Stimulated activated CD8-positive, alpha-beta memory T cell treated with anti-CD3 and anti-CD28 coated beads, Interleukin-12 subunit alpha, Interleukin-12 subunit beta, amount 100 ng/mL, for 1 hour (primary cell): ENCODE results near the gene TRPT1.

Source experiments
- DNase-seq: peaks from one replicate; pipeline ENCODE4 v3.0.0-alpha.2; 2020; ENCODE audit warnings: low read depth

TRPT1 gene

DNA sequence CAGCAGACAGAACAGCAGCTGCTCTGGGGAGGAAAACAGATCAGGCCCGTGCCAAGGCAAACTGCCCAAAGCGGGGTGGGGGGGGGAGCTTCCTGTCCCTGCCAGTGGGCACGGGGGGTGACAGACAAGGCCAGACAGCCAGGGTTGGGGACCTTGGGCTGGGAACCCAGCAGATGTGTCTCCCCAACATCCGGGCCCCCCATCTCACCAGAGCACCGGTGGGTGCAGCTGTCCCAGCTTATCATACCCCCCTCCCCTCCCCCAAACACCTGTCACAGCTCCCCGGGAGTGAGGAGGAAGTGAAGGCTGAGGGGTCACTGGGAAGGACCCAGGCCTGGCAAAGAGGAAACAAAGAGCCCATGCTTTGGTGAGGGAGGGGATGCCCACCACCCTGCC is 19.4 kb upstream of the TRPT1 start:
- no peak for DNase-seq

DNA sequence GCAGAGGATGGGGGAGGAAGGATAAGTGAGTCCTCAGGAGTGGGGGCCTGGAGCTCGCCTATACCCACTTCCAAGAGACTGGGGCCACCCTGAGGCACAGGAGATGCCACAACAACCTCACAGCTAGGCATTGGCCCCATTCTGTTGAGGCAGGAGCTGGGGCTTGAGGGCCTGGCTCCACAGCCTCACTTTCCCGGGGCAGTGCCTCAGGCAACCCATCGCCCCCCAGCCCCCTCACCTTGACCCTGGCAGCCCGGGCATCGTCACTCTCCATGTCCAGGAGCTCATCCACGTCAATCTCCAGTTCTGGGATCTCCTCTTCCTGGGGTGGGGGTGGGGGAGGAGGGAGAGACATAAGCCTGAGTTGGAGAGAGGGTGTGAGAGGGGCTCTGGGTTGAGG is 19.0 kb upstream of the TRPT1 start:
- DNase-seq: no peak

GRCh38 chr11:64244107-64244506 is 18.1 kb upstream of the TRPT1 start:
- DNase-seq: no peak

DNA sequence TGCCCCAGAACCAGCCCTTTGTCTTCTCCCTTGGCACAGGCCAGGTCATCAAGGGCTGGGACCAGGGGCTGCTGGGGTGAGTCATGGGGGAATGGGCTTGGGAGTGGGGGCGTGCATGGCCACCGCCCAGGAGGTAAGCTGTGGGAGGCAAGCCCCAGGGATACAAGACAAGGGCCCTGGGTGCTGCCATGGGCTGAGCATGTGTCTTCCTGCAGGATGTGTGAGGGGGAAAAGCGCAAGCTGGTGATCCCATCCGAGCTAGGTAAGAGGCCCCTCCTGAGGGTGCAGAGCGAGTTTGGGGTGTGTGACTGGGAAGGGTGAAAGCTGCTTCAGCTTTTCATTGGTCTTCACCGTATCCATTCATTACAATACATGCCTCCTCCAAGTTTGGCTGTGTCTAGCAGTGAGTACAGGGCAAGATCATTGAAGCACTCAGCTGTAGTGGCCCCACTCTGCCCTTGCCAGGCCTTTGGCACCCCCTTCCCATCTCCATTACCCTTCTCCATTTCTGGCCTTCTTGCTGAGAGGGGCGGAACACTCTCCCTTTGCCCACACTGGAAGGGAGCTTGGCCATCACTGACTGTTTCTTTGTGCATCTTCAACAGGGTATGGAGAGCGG is 17.4 kb upstream of the TRPT1 start:
- DNase-seq: no peak

- DNase-seq: no peak
These were observed 15.7 kb upstream of the TRPT1 start for GRCh38 chr11:64241491-64242374.

DNA sequence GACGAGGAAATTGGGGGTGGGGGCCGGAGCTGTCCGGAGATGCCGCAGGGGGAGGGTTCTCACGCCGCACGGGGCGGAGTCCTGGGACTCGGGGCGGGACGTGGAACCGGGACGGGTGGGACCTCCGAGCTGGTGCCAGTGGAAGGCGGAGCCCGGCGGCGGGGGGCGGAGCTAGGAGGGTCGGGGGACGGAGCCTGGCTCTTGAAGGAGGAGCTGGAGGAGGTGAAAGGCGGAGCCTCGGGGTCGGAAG is 15.2 kb upstream of the TRPT1 start:
- DNase-seq: peak; percentile 99

DNA sequence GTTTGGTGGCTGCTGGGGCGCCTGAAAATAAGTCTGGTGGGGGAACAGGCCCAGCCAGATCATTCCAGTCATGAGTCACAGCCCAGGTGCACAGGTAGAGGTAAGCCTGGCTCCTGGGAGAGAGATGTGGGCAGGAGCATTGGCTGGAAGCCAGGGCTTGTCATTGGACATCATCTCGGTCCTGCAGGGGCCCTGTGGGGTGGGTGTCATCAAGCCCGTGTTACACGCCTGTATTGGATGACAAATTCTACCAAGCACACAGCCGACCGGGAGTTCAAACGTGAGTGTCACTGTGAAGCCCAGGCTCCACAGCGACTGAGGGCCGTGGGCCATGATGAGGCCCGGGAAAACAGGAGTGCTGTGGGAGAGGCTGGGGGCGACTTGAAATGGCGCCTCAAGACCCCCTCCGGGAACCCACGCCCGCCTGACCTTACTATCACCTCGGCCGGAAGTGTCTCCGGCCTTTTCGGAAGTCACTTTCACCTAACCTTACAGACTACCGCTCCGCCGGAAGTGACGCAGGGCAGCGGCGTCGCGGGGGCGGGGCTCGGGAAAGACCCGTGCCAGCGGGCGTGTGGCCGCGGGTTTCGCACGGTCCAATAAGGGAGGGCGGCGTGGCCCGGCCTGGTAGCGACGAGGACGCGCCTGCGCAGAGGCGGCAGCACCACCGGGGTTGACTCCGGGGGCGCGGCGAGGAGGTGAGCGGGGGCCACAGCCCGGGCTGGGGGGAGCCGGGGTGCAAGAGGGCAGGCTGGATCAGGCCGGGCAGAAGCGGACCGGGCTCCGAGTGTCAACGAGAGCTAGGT is 14.7 kb upstream of the TRPT1 start, which contains the start of gene FKBP2:
Gene FKBP2 (plus strand): TSS at position 661 of the 806 bp plus-strand sequence. CDS start 1,293 bp downstream, outside the sequence.
- peak; percentile 96 for DNase-seq

DNA sequence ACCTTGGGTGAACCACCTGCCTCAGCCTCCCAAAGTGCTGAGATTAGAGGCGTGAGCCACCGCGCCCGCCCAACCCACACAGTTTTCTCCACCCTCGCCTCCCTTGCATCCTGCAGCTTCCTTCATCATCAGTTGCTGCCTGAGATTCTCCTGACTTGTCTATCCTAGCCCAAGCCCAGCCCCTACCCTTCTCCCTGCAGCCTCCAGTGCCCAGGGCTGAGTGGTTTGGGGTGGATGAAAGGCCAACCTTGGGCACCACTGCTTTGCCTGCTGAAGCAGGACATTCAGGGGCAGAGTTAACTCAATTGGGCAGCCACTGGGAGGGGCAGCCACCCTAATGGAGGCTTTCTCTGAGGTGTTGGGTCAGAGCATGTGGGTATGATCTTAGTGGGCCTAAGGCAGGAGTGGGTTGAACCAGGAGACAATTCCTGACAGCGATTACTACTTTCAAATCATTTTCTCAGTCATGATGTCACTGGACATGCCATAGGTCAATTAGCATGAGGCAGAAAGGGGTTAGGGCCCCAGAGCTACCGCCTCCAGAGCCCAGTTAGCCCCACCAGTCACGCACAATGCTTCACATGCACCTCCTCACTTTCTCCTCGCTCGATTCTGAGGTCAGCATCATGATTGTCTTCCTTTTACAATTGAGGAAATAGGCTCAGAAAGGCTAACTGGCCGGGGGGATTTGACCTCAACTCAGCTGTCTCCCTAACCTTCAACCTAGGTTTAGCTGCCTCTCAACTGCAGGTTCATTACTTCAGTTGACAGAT is 13.9 kb upstream of the TRPT1 start:
- no peak for DNase-seq

DNA sequence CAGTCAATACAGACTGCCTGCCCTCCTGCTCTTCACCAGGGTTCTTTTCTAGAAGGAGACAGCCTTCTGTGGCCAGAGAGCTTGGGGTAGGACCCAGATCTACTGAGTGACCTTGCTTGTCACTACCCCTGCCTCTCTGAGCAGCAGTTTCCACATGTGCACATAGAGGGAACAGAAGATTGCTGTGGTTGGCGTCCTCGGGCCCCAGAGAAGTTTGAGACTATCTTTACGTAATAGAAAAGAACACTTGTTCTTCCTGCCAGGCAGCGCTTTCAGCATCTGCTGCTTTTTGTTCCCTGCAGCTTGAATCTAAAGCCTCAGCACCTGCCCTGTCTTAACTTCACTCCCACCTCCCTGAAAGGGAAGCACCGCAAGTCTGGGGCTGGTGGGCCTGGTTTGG is 13.0 kb upstream of the TRPT1 start:
- no peak for DNase-seq

GRCh38 chr11:64238076-64238475 is 12.1 kb upstream of the TRPT1 start:
- no peak for DNase-seq

GRCh38 chr11:64237484-64237951 is 11.5 kb upstream of the TRPT1 start:
- DNase-seq: no peak

DNA sequence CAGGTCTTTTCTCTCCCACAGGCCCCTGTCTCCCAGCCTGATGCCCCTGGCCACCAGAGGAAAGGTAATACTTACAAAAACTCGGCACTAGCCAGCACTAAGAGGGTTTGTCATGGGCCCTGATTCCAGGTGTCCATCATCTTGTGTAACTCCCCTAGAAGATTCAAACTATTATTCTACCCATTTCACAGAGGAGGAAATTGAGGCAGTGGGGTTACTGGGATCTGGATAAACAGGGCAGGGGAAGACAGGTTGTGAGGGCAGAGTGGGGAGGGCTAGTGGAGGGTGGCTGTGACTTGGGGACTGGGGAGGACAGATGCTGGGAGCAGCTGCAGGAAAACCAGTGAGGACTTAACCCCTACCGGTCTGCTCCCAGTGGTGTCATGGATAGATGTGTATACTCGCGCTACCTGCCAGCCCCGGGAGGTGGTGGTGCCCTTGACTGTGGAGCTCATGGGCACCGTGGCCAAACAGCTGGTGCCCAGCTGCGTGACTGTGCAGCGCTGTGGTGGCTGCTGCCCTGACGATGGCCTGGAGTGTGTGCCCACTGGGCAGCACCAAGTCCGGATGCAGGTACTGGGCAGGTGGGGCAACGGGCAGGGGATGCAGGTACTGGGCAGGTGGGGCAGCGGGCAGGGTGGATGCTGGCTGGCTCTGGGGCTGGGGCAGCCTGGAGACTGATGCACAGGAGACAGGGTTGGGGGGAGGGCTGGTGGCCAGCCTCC is 9.6 kb upstream of the TRPT1 start:
- no peak for DNase-seq

GRCh38 chr11:64234647-64235379 is 8.8 kb upstream of the TRPT1 start:
- no peak for DNase-seq

- DNase-seq: peak; percentile 52
These were observed 8.1 kb upstream of the TRPT1 start, which contains the start of gene VEGFB for GRCh38 chr11:64233913-64234586. Gene VEGFB, plus strand, starts transcription at chr11:64234584. Its CDS starts 250 bp downstream, at chr11:64234834.

DNA sequence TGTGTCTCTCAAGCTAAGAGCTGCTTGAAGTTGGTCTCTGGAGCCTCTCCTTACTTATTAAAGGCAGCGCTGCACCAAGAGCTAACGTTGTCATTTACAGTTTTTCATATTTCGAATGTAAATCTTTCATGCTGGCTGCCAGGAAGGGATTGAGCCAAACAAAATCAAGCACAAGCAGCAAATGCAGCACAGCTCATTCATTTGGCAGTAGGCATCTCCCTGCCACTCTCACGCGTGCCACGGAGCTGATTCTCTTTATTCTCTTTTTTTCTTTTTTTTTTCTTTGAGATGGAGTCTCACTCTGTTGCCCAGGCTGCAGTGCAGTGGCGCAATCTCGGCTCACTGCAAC is 7.0 kb upstream of the TRPT1 start:
- DNase-seq: no peak

DNA sequence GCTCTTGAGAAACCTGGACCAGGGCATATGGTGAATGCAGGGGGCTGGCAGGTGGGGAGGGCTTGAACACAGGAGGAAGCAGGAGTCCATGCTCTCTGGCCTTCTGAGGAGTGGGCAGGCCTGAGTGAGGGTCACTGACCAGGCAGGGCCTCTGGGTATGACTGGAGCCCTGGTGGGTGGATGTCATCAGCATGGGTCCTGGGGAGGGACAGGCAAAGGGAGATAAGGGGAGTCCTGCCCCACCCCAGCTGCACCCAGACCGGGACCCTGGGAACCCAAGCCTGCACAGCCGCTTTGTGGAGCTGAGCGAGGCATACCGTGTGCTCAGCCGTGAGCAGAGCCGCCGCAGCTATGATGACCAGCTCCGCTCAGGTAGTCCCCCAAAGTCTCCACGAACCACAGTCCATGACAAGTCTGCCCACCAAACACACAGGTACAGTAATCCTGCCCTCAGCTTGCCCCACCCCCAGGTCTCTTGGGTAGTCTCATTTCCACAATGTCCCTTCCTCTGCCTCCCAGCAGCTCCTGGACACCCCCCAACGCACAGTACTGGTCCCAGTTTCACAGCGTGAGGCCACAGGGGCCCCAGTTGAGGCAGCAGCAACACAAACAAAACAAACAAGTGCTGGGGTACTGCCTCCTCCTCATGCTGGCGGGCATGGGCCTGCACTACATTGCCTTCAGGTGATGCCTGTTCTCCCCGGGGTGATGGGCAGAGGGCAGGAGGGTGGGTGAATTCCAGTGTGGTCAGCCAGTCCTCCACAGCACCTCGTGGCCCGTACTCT is 6.4 kb upstream of the TRPT1 start:
- DNase-seq: no peak

DNA sequence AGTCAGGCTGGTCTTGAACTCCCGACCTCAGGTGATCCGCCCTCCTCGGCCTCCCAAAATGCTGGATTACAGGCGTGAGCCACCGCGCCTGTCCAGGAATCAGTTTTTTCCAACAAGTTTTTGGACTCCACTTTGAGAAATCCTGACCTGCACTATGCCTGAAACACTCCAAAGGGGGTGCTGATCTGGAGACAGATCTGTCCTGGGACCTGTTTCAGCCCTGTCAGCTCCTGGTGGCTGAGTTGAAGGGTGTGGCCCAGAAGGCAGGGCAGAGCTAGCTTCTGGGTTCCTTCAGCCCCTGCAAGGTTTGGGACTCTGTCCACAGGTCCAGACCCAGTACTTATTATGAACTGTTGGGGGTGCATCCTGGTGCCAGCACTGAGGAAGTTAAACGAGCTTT is 5.6 kb upstream of the TRPT1 start:
- DNase-seq: no peak

DNA sequence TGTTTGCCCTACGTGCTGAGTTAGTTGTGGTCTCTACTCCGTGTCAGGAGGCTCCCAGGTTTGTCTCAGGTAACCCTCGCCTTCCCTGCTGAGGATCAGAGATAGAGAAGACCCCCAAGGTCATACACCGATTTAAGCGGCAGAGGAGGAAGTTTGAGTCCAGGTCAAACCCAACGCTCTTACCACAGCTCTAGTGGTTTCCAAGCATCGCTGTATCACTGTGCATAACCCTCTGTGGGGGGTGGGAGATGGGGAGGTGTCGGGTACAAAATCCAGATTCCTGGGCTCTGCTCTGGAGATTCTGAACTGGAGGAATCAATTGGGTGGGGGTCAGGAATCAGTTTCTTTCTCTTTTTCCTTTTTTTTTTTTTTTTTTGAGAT is 5.0 kb upstream of the TRPT1 start:
- no peak for DNase-seq
